ENCODE measurements around the gene HIPK2. TPM values are rescaled to one million over a fixed set of nuclear protein-coding genes. Genes with fewer than 3 reads are reported as not detected.

Gene HIPK2
- total RNA-seq, 2 donors from 2014 or later, result 49.4 to 68.5 TPM

GRCh38 chr7:139661903-139662302 lies 115.9 kb downstream of the HIPK2 start:
- TF ChIP-seq, protein P1, sequence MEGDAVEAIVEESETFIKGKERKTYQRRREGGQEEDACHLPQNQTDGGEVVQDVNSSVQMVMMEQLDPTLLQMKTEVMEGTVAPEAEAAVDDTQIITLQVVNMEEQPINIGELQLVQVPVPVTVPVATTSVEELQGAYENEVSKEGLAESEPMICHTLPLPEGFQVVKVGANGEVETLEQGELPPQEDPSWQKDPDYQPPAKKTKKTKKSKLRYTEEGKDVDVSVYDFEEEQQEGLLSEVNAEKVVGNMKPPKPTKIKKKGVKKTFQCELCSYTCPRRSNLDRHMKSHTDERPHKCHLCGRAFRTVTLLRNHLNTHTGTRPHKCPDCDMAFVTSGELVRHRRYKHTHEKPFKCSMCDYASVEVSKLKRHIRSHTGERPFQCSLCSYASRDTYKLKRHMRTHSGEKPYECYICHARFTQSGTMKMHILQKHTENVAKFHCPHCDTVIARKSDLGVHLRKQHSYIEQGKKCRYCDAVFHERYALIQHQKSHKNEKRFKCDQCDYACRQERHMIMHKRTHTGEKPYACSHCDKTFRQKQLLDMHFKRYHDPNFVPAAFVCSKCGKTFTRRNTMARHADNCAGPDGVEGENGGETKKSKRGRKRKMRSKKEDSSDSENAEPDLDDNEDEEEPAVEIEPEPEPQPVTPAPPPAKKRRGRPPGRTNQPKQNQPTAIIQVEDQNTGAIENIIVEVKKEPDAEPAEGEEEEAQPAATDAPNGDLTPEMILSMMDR (IDR thresholded peaks at IDR 0.05), result no peak
- H3K4me3 ChIP-seq, result no peak overlapping the region
- no peaks in the 10 kb centered on the region for H3K27me3 ChIP-seq (replicated peaks; ENCODE audit: insufficient read depth)
- no peak for DNase-seq (ENCODE audit: low spot score)
- H3K9me3 ChIP-seq, result no peaks in the 10 kb centered on the region
- H3K4me1 ChIP-seq (ENCODE audit: control insufficient read depth in 1 of 2, low read depth in 2 of 2), result peaks cover 7 to 53% of the 10 kb centered on the region in 2 donors
- peaks cover 3% of the 10 kb centered on the region for H3K36me3 ChIP-seq
- no peak overlapping the region for H3K27ac ChIP-seq
- ATAC-seq (ENCODE audit: insufficient number of reproducible peaks, low FRiP score, low read depth), result no peak

DNA sequence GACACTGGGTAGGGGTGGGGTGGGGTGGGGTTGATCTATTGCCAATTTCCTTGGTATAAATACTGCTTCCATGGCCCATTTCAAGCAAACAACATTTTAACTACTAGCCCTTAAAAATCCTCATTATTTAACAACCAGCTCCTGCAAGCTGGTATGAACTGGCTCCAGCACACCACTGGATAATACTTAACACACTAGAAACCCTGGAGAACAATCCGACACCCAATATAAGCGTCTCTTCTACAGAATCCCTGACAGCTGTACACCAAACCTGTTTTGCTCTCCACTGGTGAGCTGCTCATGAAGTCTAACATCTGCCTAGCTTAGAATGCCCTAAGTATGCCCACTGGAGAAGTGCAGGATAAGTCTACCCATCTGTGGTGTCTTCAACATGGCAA lies 116.8 kb downstream of the HIPK2 start:
- DNase-seq (ENCODE audit: low spot score) (no peak), ATAC-seq (ENCODE audit: insufficient number of reproducible peaks, low FRiP score, low read depth) (no peak)
- no peaks in the 10 kb centered on the region for H3K9me3 ChIP-seq
- no peaks in the 10 kb centered on the region for H3K36me3 ChIP-seq
- peaks cover 7 to 60% of the 10 kb centered on the region in 2 donors for H3K4me1 ChIP-seq (ENCODE audit: control insufficient read depth in 1 of 2, low read depth in 2 of 2)
- no peak overlapping the region for H3K27ac ChIP-seq
- no peaks in the 10 kb centered on the region for H3K27me3 ChIP-seq (replicated peaks; ENCODE audit: insufficient read depth)
- no peak overlapping the region for H3K4me3 ChIP-seq
- TF ChIP-seq, protein P1 (IDR thresholded peaks at IDR 0.05), result no peak

DNA sequence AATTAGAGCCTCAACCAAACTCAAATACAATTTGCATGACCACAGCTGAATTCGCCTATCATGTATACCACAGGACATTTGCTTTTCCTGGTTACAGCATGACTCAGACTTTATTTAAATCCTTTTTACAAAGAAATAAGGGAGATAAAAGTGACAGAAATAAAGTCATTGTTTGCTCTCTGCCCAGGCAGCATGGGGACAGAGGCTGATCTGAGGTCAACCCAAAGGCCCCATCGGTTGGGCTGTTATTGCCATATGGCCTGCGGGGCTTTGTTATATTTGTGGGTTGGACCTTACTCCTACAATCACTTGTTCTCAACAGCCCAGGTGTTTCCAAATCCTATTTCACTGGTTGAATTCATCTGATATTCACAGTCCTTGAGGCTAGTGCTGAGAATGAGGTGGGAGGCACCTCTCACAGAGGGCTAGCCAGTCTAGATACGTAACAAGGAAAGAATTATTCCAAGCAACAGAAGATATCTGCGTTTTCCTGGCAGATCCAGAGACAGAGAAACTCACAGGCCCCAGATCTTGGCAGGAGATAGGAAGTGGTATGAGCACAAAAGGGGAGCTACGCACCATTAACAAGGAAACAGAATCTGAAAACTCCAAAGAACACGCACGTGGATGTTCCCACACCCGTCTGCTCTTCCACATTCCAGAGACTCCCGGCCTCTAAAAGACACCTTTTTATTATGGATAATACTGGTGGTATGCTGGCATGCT lies 117.3 kb downstream of the HIPK2 start:
- no peak for DNase-seq (ENCODE audit: low spot score)
- Histone ChIP-seq H3K36me3 (no peaks in the 10 kb centered on the region), H3K27ac (no peak overlapping the region), H3K9me3 (no peaks in the 10 kb centered on the region), H3K27me3 (replicated peaks; ENCODE audit: insufficient read depth) (no peaks in the 10 kb centered on the region), H3K4me3 (no peak overlapping the region), H3K4me1 (ENCODE audit: control insufficient read depth in 1 of 2, low read depth in 2 of 2) (peaks cover 7 to 60% of the 10 kb centered on the region in 2 donors)
- no peak for ATAC-seq (ENCODE audit: insufficient number of reproducible peaks, low FRiP score, low read depth)
- TF ChIP-seq, protein P1 (IDR thresholded peaks at IDR 0.05), result no peak

DNA sequence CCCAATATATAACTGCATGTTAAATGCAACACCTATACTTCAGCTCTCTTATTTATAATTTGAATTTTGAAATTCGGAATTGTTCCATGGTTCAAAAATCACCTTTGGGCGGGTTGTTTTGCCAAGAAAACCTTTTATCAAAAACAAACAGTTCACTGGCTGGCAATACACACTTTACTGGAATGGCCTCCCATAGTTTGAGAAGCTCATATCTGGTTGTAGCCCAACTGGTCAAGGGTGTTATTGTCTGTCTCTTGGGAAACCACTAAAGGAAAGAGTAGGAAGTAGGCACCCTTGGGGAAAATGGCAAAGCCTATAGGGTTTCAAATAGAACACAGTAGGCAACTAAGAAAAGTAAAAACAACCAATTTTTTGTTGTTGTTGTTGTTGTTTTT lies 117.9 kb downstream of the HIPK2 start:
- TF ChIP-seq, protein P1 (IDR thresholded peaks at IDR 0.05), result no peak
- H3K27ac ChIP-seq, result no peak overlapping the region
- no peak overlapping the region for H3K4me3 ChIP-seq
- H3K36me3 ChIP-seq, result peaks cover 2% of the 10 kb centered on the region
- ATAC-seq (ENCODE audit: insufficient number of reproducible peaks, low FRiP score, low read depth), result no peak
- H3K4me1 ChIP-seq (ENCODE audit: control insufficient read depth in 1 of 2, low read depth in 2 of 2), result peaks cover 7 to 60% of the 10 kb centered on the region in 2 donors
- H3K27me3 ChIP-seq (replicated peaks; ENCODE audit: insufficient read depth), result no peaks in the 10 kb centered on the region
- DNase-seq (ENCODE audit: low spot score), result no peak
- H3K9me3 ChIP-seq, result no peaks in the 10 kb centered on the region

GRCh38 chr7:139658908-139659675 lies 118.7 kb downstream of the HIPK2 start:
- Histone ChIP-seq H3K36me3 (peaks cover 3% of the 10 kb centered on the region), H3K27ac (no peak overlapping the region), H3K4me3 (no peak overlapping the region), H3K9me3 (no peaks in the 10 kb centered on the region), H3K27me3 (replicated peaks; ENCODE audit: insufficient read depth) (no peaks in the 10 kb centered on the region), H3K4me1 (ENCODE audit: control insufficient read depth in 1 of 2, low read depth in 2 of 2) (peaks cover 7 to 62% of the 10 kb centered on the region in 2 donors)
- TF ChIP-seq, protein P1 (IDR thresholded peaks at IDR 0.05), result no peak
- ATAC-seq (ENCODE audit: insufficient number of reproducible peaks, low FRiP score, low read depth) (no peak), DNase-seq (ENCODE audit: low spot score) (no peak)
